ENCODE data around the gene FBXL17.

FBXL17 gene

GRCh38 chr5:107916731-107917725 lies 464.9 kb downstream of the FBXL17 start:
- DNase-seq (ENCODE audit: low read depth, low spot score) = no peak

DNA sequence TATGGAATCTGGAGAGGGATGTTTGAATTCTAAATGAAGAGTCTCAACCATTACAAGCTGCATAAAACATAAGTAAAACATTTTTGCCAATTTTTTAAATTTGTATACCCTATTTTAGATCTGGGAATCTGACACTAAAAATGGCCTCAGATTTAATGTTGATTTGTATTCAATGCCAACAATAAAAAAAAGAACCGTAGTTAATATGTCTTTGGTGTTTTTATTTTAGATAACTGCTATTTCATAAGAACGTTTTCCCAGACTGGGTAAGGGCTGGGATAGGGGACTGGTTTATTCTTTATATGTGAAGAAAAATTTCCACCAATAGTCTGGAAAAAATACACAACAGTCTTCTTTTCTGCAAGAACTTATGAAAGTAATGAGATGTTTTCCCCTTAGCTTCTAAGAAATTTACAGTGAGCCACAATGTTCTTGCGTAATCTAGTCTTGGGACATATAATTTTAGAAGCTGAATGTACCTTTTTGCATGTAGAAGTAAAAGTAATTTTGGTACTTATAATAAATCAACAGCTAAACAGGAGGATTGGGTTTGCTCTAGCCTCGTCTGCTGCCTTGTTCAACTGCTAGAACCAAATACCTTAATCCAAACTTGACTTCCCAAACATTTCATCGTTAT lies 466.6 kb downstream of the FBXL17 start:
- DNase-seq (ENCODE audit: low read depth, low spot score) = no peak

- no peak for DNase-seq (ENCODE audit: low read depth, low spot score)
Measured at GRCh38 chr5:107913494-107913893, 468.4 kb downstream of the FBXL17 start.

DNA sequence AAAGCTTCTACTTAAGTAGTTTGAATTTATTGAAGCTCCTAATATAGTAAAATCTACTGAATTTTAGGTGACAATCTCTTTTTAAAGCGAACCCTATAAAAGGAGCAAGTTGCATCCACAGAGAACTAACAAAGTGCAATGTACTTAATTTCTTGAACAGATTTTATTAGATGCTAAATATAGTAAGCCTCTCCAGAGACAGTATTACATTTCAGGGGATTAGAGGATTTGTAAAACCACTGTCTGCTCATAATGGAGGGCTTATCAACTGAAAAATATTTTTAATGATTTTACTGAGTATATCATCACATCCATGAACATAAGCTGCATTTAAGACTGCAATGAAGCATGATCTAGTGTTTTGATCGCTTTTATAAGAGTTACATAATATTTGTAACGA lies 481.2 kb downstream of the FBXL17 start:
- DNase-seq (ENCODE audit: low read depth, low spot score) = no peak

GRCh38 chr5:107894361-107894760 lies 487.5 kb downstream of the FBXL17 start:
- no peak for DNase-seq (ENCODE audit: low read depth, low spot score)

DNA sequence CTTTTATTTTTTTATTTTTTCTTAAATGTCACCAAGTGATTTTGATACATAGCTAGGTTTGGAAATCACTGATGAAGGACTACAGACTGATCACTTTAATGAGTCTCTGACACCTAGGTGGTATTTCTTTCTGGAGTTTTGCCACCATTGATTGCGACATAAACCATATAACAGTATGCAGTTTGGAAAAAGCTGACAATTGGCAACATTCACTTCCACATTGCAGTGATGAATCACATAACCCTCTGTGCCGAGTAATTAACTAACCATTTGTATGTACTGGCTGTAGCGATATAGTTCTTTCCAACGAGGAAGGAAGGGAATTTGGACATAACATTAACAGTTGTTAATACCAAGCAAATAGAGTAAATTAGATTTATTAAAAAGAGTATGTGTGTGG lies 488.3 kb downstream of the FBXL17 start:
- peak; percentile 84 for DNase-seq (ENCODE audit: low read depth, low spot score)

DNA sequence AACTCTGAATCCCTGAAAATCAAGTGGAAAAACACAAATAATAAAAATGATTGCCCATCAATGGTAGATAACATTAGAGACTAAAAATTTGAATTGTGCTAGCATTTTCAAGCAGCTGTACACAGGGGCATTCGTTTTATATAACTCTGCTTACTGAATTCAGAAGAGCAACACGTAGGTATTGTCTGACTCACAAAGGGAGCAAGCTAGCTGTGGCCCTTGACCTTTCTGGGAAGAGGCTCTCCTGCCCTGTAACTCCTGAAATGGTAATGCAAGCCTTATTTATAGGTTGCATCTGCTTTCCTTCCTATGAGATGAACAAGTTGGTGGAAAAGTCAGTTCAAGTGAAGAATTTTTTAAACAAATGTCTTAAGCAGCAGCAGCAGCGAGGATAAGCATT lies 492.5 kb downstream of the FBXL17 start:
- no peak for DNase-seq (ENCODE audit: low read depth, low spot score)

GRCh38 chr5:107888541-107888940 lies 493.4 kb downstream of the FBXL17 start:
- no peak for DNase-seq (ENCODE audit: low read depth, low spot score)

- DNase-seq (ENCODE audit: low read depth, low spot score) = no peak
Measured at GRCh38 chr5:107887166-107887943, 494.5 kb downstream of the FBXL17 start.

DNA sequence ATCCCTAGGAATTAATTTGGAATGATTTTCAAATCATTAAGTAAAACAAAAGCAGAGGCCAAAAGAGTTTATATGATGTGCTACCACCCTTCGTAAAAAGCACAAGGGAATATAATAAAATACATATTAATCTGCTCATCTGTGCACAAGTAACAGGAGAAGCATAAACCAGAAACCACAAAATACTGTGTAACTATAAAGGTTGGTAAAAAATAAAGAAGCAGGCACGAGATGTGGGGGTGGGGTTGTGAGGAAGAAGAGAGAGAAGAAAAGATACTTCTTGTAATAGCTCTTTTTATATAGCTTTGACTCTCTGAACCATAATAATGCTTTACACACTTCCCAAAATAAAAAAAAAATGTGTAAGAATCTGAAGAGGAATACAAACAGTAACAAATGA lies 496.3 kb downstream of the FBXL17 start:
- DNase-seq (ENCODE audit: low read depth, low spot score) = no peak

DNA sequence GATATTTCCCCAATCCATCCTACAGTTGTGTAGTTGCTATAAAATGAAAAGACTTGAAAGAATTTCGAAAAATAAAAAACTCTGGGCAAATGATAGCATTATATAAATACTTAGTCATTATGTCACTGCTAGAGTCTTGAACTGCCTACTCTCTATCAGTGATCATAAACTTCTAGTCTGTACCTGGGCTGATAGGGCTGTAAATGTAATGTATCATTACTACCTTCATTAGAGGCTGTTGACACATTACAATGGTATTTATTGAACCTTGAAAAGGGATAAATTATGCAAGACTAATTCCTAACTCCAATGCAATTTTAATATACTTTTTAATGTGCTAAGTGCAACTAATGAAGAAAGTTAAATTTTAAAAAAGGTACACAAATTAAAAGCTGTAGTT lies 497.0 kb downstream of the FBXL17 start:
- no peak for DNase-seq (ENCODE audit: low read depth, low spot score)

DNA sequence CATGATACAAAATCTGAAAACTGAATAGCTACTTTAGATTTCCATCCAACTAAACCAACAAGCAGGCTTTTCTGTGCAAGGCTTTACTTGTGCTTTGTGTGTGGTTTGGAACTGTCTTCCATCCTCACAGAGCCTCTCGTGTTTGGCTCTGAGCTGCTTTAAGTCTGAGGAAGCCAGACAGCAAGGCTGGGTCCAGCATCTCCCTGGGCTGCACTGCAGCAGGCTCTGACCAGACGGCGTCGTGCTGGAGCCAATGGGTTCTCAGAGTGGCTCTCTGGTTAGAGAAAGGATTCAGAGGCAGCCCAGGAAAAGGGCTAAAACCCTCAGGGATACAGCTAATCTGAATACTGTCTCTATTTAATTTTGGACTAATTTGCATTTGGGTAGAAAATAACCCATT lies 503.2 kb downstream of the FBXL17 start:
- DNase-seq (ENCODE audit: low read depth, low spot score) = peak; percentile 45

- DNase-seq (ENCODE audit: low read depth, low spot score) = no peak
Measured at GRCh38 chr5:107876906-107877305, 505.0 kb downstream of the FBXL17 start.

- DNase-seq (ENCODE audit: low read depth, low spot score) = no peak
Measured at GRCh38 chr5:107876261-107876660, 505.6 kb downstream of the FBXL17 start.

DNA sequence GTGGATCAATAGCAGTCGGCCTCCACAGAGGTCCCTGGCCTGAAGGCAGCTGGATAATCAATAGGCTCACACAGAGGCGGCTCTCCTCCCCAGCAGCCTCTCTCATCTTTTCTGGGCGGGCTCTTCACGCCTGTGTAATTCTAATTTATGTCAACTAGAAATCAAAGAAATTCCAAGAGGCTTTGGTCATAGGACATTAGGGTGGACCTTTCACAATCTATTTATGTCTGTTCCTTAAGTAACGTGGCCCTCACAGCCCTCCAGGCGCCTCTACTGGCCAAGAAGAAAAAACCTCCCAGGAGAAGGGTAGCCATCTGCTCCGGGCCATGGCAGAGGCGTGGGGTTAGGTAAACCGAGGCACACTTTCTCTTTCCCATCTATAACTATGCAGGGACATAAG lies 506.1 kb downstream of the FBXL17 start:
- peak; percentile 81 for DNase-seq (ENCODE audit: low read depth, low spot score)

- peak; percentile 37 for DNase-seq (ENCODE audit: low read depth, low spot score)
Measured at GRCh38 chr5:107874795-107875194, 507.1 kb downstream of the FBXL17 start.

DNA sequence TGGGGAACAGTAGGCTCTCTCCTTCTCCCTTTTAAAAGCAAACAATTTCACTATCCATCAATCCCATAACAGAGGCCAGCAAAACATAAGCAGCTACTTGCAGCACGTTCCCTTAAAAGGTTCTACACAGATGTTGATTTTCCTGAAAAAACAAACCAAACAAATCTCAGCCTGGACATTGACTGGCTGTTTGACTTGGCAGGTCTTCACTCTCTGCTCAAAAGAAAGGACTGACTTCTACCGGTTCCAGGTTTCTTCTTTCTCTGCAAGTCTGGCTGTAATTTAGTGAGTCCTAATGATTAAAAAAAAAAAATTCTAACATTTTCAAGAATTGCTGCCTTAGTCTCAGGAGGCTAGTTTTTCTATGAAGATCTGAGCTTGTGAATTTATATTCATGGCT lies 508.0 kb downstream of the FBXL17 start:
- DNase-seq (ENCODE audit: low read depth, low spot score) = peak; percentile 57

GRCh38 chr5:107871023-107871422 lies 510.9 kb downstream of the FBXL17 start:
- DNase-seq (ENCODE audit: low read depth, low spot score) = no peak

GRCh38 chr5:107869438-107870115 lies 512.3 kb downstream of the FBXL17 start:
- peak; percentile 78 for DNase-seq (ENCODE audit: low read depth, low spot score)

DNA sequence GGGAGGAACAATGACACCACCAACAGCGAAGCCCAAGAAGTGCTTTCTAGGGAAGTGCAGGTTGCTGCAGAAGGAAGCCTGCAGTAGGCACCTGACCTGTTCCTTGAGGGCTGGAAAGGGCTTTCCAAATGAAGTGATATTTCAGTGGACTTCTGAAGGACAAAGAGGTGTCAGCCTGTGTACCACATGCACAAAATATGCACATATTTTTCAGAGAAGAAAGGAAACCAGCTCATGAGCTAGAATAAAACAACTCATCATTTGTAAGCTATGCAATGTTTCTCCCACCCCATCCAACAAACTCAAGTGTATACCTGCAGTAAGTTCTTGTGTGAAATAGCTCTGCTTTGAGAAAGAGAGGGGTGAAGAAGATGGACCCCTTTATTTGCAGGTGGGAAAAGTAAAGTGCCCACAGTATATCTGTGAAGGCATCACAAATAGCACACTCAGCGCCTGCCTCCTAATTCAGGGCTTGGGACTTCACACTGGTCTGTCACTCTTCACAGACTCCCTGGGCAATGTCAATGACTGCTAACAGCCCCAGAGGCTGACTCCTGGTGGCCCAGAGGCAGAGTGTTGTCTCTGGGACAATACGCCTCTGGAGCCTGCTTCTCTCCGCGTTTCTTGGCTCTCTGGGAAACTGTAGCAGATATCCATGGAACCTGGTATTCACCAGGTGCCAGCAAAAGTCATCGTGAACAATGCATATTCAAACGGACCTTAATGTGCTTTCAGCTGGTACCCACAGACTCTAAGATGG lies 513.1 kb downstream of the FBXL17 start:
- peak; percentile 16 for DNase-seq (ENCODE audit: low read depth, low spot score)

- DNase-seq (ENCODE audit: low read depth, low spot score) = peak; percentile 49
Measured at GRCh38 chr5:107867266-107867665, 514.6 kb downstream of the FBXL17 start.

Data from astrocyte of the hippocampus (primary cell).